Progenitor cell of endocrine pancreas (in vitro differentiated cells): ENCODE measurements around the gene PLPP4. TPM values are rescaled to one million over a fixed set of nuclear protein-coding genes. Genes with fewer than 3 reads are reported as not detected.

Experiments
- DNase-seq: peaks from one replicate; pipeline ENCODE4 v3.0.0; 2021; ENCODE audit warnings: low spot score; ENCODE audit not compliant: unreplicated experiment
- H3K27ac Mint-ChIP-seq: 2 replicates; pipeline ENCODE4 v1.8.0; 2021; ENCODE audit warnings: mild to moderate bottlenecking, moderate library complexity, mixed read lengths
- H3K27me3 Mint-ChIP-seq: 2 replicates; pipeline ENCODE4 v1.8.0; 2021; ENCODE audit warnings: mixed read lengths
- H3K36me3 Mint-ChIP-seq: 2 replicates; pipeline ENCODE4 v1.8.0; 2022; ENCODE audit warnings: mixed read lengths; ENCODE audit not compliant: insufficient read depth
- H3K4me1 Mint-ChIP-seq: 2 replicates; pipeline ENCODE4 v1.8.0; 2021; ENCODE audit warnings: low read depth, mixed read lengths
- H3K4me3 Mint-ChIP-seq: 2 replicates; pipeline ENCODE4 v1.8.0; 2021; ENCODE audit warnings: low read depth, mild to moderate bottlenecking, moderate library complexity, mixed read lengths
- H3K9me3 Mint-ChIP-seq: 2 replicates; pipeline ENCODE4 v1.8.0; 2021; ENCODE audit warnings: low read depth, mixed read lengths
- total RNA-seq: library from RNA; stranded (reverse); gene quantifications from 2 replicates; pipeline ENCODE4 v1.2.1, GENCODE V29; 2021
- TF ChIP-seq, protein P1 (sequence below): fragments of 200-600 bp; sonication (generic); IDR thresholded peaks from one replicate; pipeline ENCODE4 v1.5.0; 2021; ENCODE audit warnings: antibody characterized with exemption, mild to moderate bottlenecking; ENCODE audit not compliant: unreplicated experiment

The PLPP4 gene
- total RNA-seq, 1 donor from 2014 or later, result not detected

DNA sequence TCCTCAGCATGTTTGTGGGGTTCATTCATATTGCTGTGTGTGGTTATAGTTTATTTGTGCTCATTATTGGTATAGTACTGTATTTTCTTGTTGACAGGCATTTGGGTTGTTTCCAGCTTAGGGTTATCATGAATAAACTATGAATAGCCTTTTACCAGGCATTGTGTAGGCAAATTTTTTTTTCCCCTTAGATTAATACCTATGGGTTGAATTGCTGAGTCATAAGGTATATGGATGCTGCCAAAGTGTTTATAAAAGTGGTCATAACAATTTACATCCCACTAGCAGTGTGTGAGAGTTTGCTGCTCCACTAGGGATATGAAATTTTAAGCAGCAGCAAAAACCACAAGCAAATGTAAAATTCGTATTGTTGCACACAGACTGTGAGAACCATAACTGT lies 175.0 kb downstream of the PLPP4 start:
- no peaks in the 10 kb centered on the region for H3K4me1 Mint-ChIP-seq
- no peaks in the 10 kb centered on the region for H3K36me3 Mint-ChIP-seq
- H3K27ac Mint-ChIP-seq, result no peak overlapping the region
- TF ChIP-seq, protein P1, sequence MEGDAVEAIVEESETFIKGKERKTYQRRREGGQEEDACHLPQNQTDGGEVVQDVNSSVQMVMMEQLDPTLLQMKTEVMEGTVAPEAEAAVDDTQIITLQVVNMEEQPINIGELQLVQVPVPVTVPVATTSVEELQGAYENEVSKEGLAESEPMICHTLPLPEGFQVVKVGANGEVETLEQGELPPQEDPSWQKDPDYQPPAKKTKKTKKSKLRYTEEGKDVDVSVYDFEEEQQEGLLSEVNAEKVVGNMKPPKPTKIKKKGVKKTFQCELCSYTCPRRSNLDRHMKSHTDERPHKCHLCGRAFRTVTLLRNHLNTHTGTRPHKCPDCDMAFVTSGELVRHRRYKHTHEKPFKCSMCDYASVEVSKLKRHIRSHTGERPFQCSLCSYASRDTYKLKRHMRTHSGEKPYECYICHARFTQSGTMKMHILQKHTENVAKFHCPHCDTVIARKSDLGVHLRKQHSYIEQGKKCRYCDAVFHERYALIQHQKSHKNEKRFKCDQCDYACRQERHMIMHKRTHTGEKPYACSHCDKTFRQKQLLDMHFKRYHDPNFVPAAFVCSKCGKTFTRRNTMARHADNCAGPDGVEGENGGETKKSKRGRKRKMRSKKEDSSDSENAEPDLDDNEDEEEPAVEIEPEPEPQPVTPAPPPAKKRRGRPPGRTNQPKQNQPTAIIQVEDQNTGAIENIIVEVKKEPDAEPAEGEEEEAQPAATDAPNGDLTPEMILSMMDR, result no peak
- H3K9me3 Mint-ChIP-seq, result peaks cover 8% of the 10 kb centered on the region
- no peak overlapping the region for H3K4me3 Mint-ChIP-seq
- DNase-seq, result no peak
- H3K27me3 Mint-ChIP-seq, result peaks cover 3% of the 10 kb centered on the region

DNA sequence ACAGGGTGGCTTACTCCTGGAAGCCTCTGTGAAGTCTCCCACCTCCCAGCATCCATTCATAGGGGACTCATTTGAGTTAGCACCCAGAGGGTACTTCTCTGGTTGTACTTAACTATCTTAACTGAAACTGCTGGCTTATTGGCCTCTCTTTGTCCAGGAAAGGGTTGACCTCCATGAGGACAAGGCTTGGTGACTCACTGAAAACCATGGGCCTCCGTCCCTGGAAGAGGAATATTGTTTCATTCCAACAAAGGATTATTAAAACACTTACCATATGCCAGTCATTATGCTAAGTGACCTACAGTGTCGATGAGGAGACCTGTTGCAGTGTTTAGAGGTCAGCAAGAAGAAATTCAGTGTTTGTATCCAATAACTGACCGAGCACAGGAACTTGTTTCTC lies 175.9 kb downstream of the PLPP4 start:
- no peak for DNase-seq
- Mint-ChIP-seq H3K9me3 (peaks cover 8% of the 10 kb centered on the region), H3K27ac (no peak overlapping the region), H3K36me3 (no peaks in the 10 kb centered on the region), H3K4me3 (no peak overlapping the region), H3K27me3 (peaks cover 6% of the 10 kb centered on the region), H3K4me1 (no peaks in the 10 kb centered on the region)
- TF ChIP-seq, protein P1, result no peak

DNA sequence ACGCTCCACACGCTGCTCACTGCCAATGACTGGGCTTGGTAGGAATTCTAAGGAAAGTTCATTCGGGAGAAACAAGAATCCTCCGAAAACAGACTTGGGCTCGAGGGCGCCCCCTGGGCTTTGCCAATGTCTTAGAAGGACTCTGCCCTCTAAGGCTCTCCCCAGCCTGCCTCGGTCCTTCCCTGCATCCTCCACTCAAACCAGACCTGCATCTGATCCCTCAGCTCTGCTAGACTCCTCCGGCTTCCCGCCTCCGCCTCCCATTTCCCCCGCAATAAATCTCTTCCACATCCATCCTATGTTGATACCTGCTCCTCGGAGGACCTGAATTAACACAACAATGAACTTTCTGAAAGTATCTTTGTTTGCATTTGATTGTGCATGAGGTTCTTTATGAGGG lies 177.6 kb downstream of the PLPP4 start:
- Mint-ChIP-seq H3K4me3 (no peak overlapping the region), H3K27ac (no peak overlapping the region), H3K4me1 (no peaks in the 10 kb centered on the region), H3K9me3 (peaks cover 1% of the 10 kb centered on the region), H3K36me3 (no peaks in the 10 kb centered on the region), H3K27me3 (peaks cover 6% of the 10 kb centered on the region)
- TF ChIP-seq, protein P1, result peak; percentile 39
- no peak for DNase-seq
